ENCODE measurements around the gene LRRC26.

Gene LRRC26

GRCh38 chr9:137169896-137170358, at the start of gene LRRC26:
Gene LRRC26, minus strand, starts transcription at chr9:137170051. Its CDS starts 108 bp downstream, at chr9:137169943.
- DNase-seq, result no peak

- DNase-seq, result no peak
Measured at GRCh38 chr9:137218754-137219271, 49.0 kb upstream of the LRRC26 start.

- DNase-seq, result no peak
Measured at GRCh38 chr9:137218212-137218753, 48.4 kb upstream of the LRRC26 start.

- no peak for DNase-seq
Measured at GRCh38 chr9:137217276-137218211, 47.7 kb upstream of the LRRC26 start.

GRCh38 chr9:137216188-137216965, 46.5 kb upstream of the LRRC26 start:
- DNase-seq, result no peak

GRCh38 chr9:137215196-137215986, 45.5 kb upstream of the LRRC26 start:
- no peak for DNase-seq

GRCh38 chr9:137214620-137215019, 44.8 kb upstream of the LRRC26 start:
- no peak for DNase-seq

- DNase-seq, result no peak
Measured at GRCh38 chr9:137213160-137214060, 43.6 kb upstream of the LRRC26 start.

- DNase-seq, result no peak
Measured at GRCh38 chr9:137212520-137212919, 42.7 kb upstream of the LRRC26 start.

- no peak for DNase-seq
Measured at GRCh38 chr9:137211532-137211931, 41.7 kb upstream of the LRRC26 start.

GRCh38 chr9:137206602-137207001, 36.8 kb upstream of the LRRC26 start:
- no peak for DNase-seq

- DNase-seq, result peak; percentile 85 to 92 (median 89)
Measured at GRCh38 chr9:137205126-137206069, 35.5 kb upstream of the LRRC26 start, which contains the start of the genes NDOR1 and TMEM203. Gene NDOR1, plus strand, starts transcription at chr9:137205700. Its CDS starts 78 bp downstream, at chr9:137205778. Gene TMEM203, minus strand, starts transcription at chr9:137205648. Its CDS starts 234 bp downstream, at chr9:137205414.

GRCh38 chr9:137204731-137205125, 34.9 kb upstream of the LRRC26 start:
- DNase-seq, result no peak

- DNase-seq, result no peak
Measured at GRCh38 chr9:137202966-137203365, 33.1 kb upstream of the LRRC26 start.

- no peak for DNase-seq
Measured at GRCh38 chr9:137201205-137201868, 31.5 kb upstream of the LRRC26 start.

GRCh38 chr9:137200311-137201204, 30.7 kb upstream of the LRRC26 start, which contains the start of gene TPRN:
Gene TPRN, minus strand, starts transcription at chr9:137200741. Its CDS starts 30 bp downstream, at chr9:137200711.
- DNase-seq, result peak; percentile 91 to 96 (median 93)

- no peak for DNase-seq
Measured at GRCh38 chr9:137199411-137200121, 29.7 kb upstream of the LRRC26 start.

Measured in activated naive CD4-positive, alpha-beta T cell (primary cell).